ENCODE measurements around the gene STK4. TPM values are rescaled to one million over a fixed set of nuclear protein-coding genes. Genes with fewer than 3 reads are reported as not detected.
A peak's percentile ranks its signal among the peaks of the same experiment; 100 is the strongest.

The STK4 gene
- total RNA-seq, 1 donor from 2014 or later, result 245 TPM

GRCh38 chr20:44961011-44961869 is 5.1 kb upstream of the STK4 start:
- H3K36me3 Mint-ChIP-seq (ENCODE audit: low read depth), result peaks cover 29% of the 10 kb centered on the region
- peaks cover 65% of the 10 kb centered on the region for H3K4me1 Mint-ChIP-seq
- ATAC-seq (ENCODE audit: low read depth) (no peak), DNase-seq (no peak)
- H3K9me3 Mint-ChIP-seq, result no peaks in the 10 kb centered on the region
- H3K27me3 Mint-ChIP-seq, result no peaks in the 10 kb centered on the region
- intact Hi-C loops (cut with micrococcal nuclease), result loop anchor here (2.0 kb wide), 1 partner anchor 70 kb away; no protein-coding TSS in a partner anchor
- POLR2A ChIA-PET, result interaction anchor here (0.7 to 3.2 kb wide), 6 partner anchors 8 to 290 kb away, joined by 3 to 28 read pairs (median 6); no protein-coding TSS in a partner anchor
- CTCF ChIA-PET, result interaction anchor here (1.1 to 1.3 kb wide), 2 partner anchors 9 to 50 kb away, joined by 3 read pairs; no protein-coding TSS in a partner anchor
- no peak for TF ChIP-seq CTCF (IDR thresholded peaks at IDR 0.05)
- H3K27ac Mint-ChIP-seq, result peak overlapping the region; percentile 90
- H3K4me3 Mint-ChIP-seq, result no peak overlapping the region

DNA sequence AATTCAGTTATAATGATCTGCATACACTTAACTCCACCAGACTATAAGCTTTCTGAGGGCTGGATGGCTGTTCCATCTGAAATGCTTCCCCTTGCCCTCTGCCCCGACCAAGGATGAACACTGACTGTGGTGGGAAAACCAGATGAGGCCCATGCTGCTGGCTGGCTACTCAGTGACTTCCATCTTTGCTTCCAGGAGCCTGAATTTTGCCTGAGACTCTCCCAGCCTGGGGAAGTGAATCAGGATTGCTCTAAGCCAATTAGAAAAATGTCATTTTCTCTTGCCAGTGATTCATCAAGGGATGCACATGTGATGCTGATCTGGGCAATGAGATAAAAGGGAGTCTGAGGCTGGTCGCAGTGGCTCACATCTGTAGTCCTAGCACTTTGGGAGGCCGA is 4.4 kb upstream of the STK4 start:
- CTCF ChIA-PET, result interaction anchor here (1.1 kb wide), 1 partner anchor 49 kb away, joined by 3 read pairs; no protein-coding TSS in a partner anchor

DNA sequence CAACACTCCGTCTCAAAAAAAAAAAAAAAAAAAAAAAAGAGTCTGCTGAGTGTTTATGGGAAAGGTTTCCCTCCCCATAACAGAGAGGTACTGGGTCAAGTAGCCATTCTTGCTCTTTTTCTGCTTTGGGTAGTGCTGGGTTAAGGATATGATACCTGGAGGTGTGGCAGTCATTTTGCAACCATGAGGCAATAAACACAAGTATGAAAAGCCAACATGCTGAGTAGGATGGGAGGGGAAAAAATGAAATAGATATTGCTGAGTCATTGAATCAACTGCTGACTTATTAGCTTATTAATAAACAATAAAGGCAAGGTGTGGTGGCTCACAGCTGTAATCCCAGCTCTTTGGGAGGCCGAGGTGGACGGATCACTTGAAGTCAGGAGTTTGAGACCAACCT is 3.8 kb upstream of the STK4 start:
- DNase-seq, result no peak
- H3K27ac Mint-ChIP-seq, result no peak overlapping the region
- H3K27me3 Mint-ChIP-seq, result no peaks in the 10 kb centered on the region
- POLR2A ChIA-PET, result interaction anchor here (0.5 to 10.3 kb wide), 4 partner anchors 16 to 1295 kb away, joined by 3 to 153 read pairs (median 6); no protein-coding TSS in a partner anchor
- peaks cover 31% of the 10 kb centered on the region for H3K36me3 Mint-ChIP-seq (ENCODE audit: low read depth)
- intact Hi-C loops (cut with micrococcal nuclease), result no loop called here
- no peaks in the 10 kb centered on the region for H3K9me3 Mint-ChIP-seq
- H3K4me3 Mint-ChIP-seq, result no peak overlapping the region
- TF ChIP-seq CTCF (IDR thresholded peaks at IDR 0.05), result no peak
- H3K4me1 Mint-ChIP-seq, result peaks cover 62% of the 10 kb centered on the region
- ATAC-seq (ENCODE audit: low read depth), result no peak
- CTCF ChIA-PET, result no interaction called here

More for the DNA sequence above, 4.4 kb upstream of the STK4 start:
- Mint-ChIP-seq H3K4me3 (no peak overlapping the region), H3K27me3 (no peaks in the 10 kb centered on the region), H3K36me3 (ENCODE audit: low read depth) (peaks cover 31% of the 10 kb centered on the region), H3K27ac (peak overlapping the region; percentile 41), H3K9me3 (no peaks in the 10 kb centered on the region), H3K4me1 (peaks cover 63% of the 10 kb centered on the region)
- ATAC-seq (ENCODE audit: low read depth) (no peak), DNase-seq (no peak)
- TF ChIP-seq CTCF (IDR thresholded peaks at IDR 0.05), result no peak
- intact Hi-C loops (cut with micrococcal nuclease), result loop anchor here (2.0 kb wide), 1 partner anchor 71 kb away; no protein-coding TSS in a partner anchor
- POLR2A ChIA-PET, result interaction anchor here (0.7 to 3.2 kb wide), 3 partner anchors 13 to 290 kb away, joined by 6 to 28 read pairs (median 9); no protein-coding TSS in a partner anchor

DNA sequence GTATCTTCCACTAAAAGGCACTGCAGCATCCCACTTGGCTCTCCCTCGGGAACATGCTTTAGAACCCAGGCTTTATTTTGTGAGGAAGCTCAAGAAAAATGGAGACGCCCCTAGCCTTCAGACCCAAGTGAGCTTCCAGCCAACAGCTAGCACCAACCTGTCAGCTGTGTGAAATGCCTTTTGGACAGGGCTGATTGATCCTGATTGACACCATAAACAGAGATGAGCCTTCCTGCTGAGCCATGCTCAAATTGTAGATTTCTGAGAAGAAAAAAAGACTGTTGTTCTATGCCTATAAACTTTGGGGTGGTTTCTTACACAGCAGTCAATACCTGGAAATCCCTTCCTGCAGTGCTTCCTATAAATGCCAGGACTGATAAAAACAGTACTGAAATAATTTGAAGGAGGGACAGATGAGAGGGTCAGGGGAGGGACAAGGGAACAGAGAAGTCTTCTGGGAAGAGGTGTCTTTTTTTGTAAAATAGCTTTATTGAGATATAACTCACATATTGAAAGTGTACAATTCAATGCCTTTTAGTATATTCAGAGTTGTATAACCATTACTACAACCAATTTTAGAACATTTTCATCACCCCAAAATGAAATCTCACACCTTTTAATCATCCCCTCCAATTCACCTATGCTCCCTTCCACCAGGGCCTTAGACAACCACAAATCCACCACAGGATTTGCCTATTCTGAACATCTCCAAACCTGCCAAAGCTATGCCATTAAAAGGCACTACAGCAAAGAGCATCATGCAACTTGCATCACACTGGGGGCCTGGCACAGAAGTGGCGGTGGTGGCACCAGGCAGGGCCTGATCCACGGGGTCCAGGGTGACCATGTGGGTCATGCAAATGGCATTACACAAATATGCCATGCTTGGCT is 2.7 kb upstream of the STK4 start:
- Mint-ChIP-seq H3K4me3 (no peak overlapping the region), H3K36me3 (ENCODE audit: low read depth) (peaks cover 33% of the 10 kb centered on the region), H3K27ac (peak overlapping the region; percentile 73), H3K4me1 (peaks cover 62% of the 10 kb centered on the region), H3K9me3 (no peaks in the 10 kb centered on the region), H3K27me3 (no peaks in the 10 kb centered on the region)
- ATAC-seq (ENCODE audit: low read depth), result no peak
- intact Hi-C loops (cut with micrococcal nuclease), result no loop called here
- ChIA-PET CTCF (no interaction called here), POLR2A (interaction anchor here (10.3 kb wide), 1 partner anchor 15 kb away, joined by 153 read pairs; no protein-coding TSS in a partner anchor)
- TF ChIP-seq CTCF (IDR thresholded peaks at IDR 0.05), result no peak
- no peak for DNase-seq

Data from activated B cell treated with CpG ODN at 0.5 μM for 24 hours (primary cell).